CD4-positive, alpha-beta T cell treated with Interferon gamma for 1 hour (primary cell): ENCODE measurements around the gene MTA2.
A peak's percentile ranks its signal among the peaks of the same experiment; 100 is the strongest.

Experiments used
- DNase-seq: peaks from one replicate; pipeline ENCODE4 v3.0.0-alpha.2; 2020

The MTA2 gene

DNA sequence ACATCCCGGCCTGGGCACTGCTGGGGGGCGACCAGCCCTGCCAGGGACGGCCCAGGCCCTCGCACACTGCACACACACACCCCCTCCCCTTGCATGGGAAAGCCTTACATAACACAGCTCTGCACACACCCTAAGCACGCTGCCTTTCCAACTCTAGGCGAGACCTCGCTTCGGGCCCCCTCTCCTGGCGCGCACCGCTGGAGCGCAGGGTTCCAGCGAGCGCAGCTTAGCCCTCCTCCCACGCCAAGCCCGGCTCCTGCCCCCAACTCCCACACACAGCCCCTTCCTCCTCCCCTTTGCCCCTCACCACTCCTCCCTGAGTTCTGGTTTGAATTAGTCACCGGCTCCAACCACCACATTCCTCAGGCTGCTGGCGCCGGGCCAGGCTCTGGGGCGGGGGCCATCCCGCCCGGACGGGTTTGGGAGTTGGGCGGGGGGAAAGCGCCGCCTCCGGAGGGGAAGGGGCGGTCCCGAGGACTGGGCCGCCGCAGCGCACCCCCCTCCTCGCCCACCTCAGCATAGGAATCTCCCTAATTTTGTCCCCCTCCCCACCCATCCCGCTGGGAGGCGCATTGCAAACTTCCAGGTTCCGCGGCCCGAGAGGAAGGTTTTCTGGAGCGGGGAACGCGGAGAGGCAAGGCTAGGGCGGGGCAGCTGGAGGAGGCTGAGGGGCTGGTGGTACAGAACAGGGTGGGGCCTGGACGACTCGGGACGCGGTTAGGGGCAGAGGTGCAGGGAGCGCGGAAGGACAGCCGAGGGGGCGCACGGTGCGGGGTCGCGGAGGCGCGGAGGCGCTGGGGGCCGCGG, 56.0 kb downstream of the MTA2 start:
- peak; percentile 56 for DNase-seq

DNA sequence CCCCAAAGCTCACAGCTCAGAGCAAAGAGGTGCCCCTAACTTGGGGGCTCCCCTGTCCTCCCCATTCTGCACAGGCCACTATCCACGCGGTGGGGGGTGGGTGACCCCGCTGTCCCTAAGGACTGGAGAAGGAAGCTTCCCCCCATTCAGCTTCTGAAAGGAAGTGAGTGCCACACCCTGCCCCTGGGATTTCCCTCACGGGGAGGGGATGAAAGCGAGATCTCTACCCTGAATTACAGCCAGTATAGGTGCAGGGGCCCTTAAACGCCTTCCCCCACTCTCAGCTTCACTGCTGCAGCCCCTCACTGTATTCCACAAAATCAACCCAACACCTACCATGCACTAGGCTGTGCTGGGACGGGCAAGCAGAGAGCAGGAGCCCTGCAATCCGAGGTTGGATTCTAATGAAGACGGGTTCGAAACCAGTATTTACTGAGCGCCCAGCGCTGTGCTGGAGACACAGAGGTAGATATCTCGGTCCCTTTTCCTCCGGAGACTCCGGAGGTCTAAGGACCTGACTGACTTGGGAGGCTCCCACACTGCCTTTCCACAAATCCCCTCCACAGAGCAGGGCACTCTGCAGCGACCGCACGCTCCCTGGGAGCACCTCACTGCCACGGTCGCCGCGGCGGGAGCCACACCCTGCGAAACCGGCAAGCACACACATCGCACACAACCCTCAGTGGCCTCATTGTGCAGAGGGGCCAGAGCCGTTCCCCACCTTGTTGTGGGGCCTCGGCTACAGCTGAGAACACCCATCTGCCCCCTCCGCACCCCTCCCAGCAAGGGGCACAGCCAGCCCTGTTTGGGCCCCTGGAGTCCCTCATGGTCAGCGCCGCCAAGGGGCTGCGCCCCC, 56.9 kb downstream of the MTA2 start:
- peak; percentile 49 for DNase-seq

DNA sequence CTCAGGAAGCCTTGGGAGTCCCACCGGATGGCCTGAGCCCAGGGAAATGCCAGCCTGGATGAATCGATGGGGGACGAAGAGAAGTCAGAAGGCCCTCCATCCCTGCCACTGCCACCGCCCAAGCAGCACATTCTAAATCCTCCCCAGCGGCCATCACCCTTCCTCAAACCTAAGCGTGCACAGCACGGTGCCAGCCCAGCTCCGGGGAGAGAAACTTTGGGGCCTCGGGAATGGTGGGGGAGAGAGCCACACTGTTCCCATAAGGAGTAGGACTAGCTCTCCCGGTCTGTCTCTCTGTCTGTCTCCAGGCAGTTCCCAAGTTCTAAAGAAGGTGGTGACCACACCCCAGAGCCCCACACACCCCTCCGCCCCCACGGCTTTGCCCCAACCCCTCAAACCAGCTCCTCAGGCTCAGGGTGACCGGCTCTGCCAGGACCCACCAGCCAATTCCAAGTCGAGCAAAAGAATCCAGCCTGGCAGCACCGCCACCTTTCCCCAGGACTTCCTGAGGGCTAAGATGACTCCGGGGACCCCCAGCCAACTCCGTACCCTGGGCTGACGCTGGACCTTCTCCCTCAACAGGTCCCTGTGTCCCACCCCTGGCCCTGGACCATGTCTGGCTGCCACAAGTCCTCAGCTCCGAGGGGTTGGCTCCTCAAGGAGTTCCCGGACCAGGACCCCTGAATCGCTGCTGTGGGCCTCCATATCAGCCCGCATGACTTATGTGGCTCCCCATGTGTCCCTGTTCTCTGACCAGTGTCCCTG, 57.8 kb downstream of the MTA2 start:
- DNase-seq, result no peak
